ENCODE results near the gene TRIM71. TPM values are rescaled to one million over a fixed set of nuclear protein-coding genes. Genes with fewer than 3 reads are reported as not detected.
A peak's percentile ranks its signal among the peaks of the same experiment; 100 is the strongest.
"Not testable (repeated sequence)": the region's sequence is repeated elsewhere in the genome, so short reads cannot be mapped to it uniquely, and the experiment has no call there.

The TRIM71 gene
- total RNA-seq (0.09 TPM), polyA plus RNA-seq (0.09 TPM)
- long read RNA-seq, donor 1 = 0 reads
- long read RNA-seq, donor 2 = 0 reads
- long read RNA-seq, donor 3 = 0 reads
- long read RNA-seq, donor 4 = 0 reads
- long read RNA-seq, donor 5 = 0 reads
- long read RNA-seq, donor 6 = 0 reads
- long read RNA-seq, donor 7 = 0 reads
- long read RNA-seq, donor 8 = 0 reads
- long read RNA-seq, donor 9 = 0 reads
- long read RNA-seq, donor 10 = 0 reads

DNA sequence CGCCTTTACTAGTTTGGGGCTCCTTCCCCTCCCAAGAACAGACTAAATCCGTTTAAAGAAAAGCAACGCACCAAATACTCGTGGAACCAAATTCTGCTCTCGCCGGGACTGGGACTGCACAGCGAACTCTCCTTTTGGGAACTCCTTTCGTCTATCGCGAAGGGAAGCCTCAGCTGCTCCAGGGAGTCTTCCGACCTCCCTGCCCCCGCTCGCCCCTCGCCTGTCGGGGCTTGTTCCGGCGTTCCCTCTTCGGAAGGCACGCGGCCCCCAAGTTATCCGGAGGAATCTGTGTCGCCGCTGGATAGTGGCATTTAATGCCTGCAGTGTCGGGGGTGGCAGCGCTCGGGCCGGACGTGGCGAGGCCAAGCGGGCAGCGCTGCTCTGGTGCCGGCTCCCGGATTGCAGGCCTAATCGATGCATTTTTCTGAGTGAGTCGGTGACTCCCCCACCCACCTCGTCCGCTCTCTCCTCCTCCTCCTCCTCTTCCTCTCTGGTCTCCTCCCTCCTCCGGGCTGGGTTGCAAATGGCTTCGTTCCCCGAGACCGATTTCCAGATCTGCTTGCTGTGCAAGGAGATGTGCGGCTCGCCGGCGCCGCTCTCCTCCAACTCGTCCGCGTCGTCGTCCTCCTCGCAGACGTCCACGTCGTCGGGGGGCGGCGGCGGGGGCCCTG is at the start of gene TRIM71:
Gene TRIM71, plus strand, starts transcription at position 440 of the 671 bp plus-strand sequence. Its CDS starts 84 bp downstream, at position 524.
- 1% methylated on average over 59 of the region's 59 CpGs for WGBS
- Histone ChIP-seq H3K27ac (ENCODE audit: low read depth in 1 of 2, low read length in 1 of 2) (no peak within 1 kb of the TSS), H3K36me3 (ENCODE audit: control insufficient read depth in 2 of 2, insufficient read depth in 2 of 2, low read length in 1 of 2) (no peaks in the 10 kb centered on the region), H3K9me3 (ENCODE audit: control insufficient read depth in 2 of 2, insufficient read depth in 1 of 2, low read length in 1 of 2) (peaks cover 0 to 15% of the 10 kb centered on the region in 2 donors), H3K27me3 (ENCODE audit: control insufficient read depth in 2 of 2, insufficient read depth in 1 of 2, low read length in 1 of 2) (peaks cover 56 to 79% of the 10 kb centered on the region in 2 donors), H3K4me1 (ENCODE audit: control insufficient read depth in 2 of 2, insufficient read depth in 2 of 2, low read length in 2 of 2) (peaks cover 3 to 18% of the 10 kb centered on the region in 2 donors), H3K4me3 (ENCODE audit: low read length in 2 of 2) (peak within 1 kb of the TSS; percentile 30 to 55)
- DNase-seq (ENCODE audit: low read depth in 6 of 9, low spot score in 9 of 9) = peak in 2 of 9 donors; percentile 8 to 38

- H3K27me3 ChIP-seq (ENCODE audit: control insufficient read depth in 2 of 2, insufficient read depth in 1 of 2, low read length in 1 of 2) = peaks cover 8 to 20% of the 10 kb centered on the region in 2 donors
- peaks cover 9 to 14% of the 10 kb centered on the region in 2 donors for H3K4me1 ChIP-seq (ENCODE audit: control insufficient read depth in 2 of 2, insufficient read depth in 2 of 2, low read length in 2 of 2)
- no peak overlapping the region for H3K27ac ChIP-seq (ENCODE audit: low read depth in 1 of 2, low read length in 1 of 2)
- peaks cover 16 to 21% of the 10 kb centered on the region in 2 donors for H3K36me3 ChIP-seq (ENCODE audit: control insufficient read depth in 2 of 2, insufficient read depth in 2 of 2, low read length in 1 of 2)
- WGBS = 95% methylated on average over 4 of the region's 4 CpGs
- no peaks in the 10 kb centered on the region for H3K9me3 ChIP-seq (ENCODE audit: control insufficient read depth in 2 of 2, insufficient read depth in 1 of 2, low read length in 1 of 2)
- no peak overlapping the region for H3K4me3 ChIP-seq (ENCODE audit: low read length in 2 of 2)
- no peak for DNase-seq (ENCODE audit: low read depth in 6 of 9, low spot score in 9 of 9)
These were observed 39.4 kb upstream of the TRIM71 start for GRCh38 chr3:32778389-32778788.

DNA sequence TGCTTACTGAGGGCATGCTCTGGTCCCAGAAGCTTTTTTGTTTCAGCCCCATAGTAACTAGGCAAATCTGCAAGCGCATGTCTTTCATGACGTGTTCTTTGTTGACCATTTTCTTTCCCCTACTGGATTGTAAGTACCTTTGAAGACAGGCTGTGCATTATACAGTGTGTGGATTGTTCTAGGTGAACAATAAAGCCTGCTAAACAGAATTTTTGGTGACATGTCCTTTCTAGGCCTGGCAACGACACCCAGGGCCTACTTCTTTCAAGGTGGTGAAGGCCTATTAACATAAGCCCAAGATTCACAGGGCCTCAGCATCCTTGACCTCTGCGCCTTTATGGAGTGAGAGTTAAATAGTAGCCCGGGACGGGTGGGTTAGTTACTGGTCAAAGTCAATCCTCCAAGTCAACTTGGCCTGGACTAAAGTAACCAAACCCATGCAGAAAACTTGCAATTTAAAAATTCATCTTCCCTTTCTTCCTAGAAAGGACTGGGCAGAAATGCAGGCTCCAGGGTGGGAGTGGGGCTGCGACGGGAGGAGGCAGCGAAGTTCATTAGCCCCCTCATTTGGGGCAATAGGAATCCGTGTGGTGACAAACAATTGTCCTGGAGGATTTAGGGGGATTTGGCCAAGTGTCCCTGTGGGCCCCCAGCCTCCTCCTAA is 37.6 kb upstream of the TRIM71 start:
- 96% methylated on average over 10 of the region's 10 CpGs for WGBS
- peaks cover 8 to 20% of the 10 kb centered on the region in 2 donors for H3K27me3 ChIP-seq (ENCODE audit: control insufficient read depth in 2 of 2, insufficient read depth in 1 of 2, low read length in 1 of 2)
- H3K4me1 ChIP-seq (ENCODE audit: control insufficient read depth in 2 of 2, insufficient read depth in 2 of 2, low read length in 2 of 2) = peaks cover 9 to 14% of the 10 kb centered on the region in 2 donors

DNA sequence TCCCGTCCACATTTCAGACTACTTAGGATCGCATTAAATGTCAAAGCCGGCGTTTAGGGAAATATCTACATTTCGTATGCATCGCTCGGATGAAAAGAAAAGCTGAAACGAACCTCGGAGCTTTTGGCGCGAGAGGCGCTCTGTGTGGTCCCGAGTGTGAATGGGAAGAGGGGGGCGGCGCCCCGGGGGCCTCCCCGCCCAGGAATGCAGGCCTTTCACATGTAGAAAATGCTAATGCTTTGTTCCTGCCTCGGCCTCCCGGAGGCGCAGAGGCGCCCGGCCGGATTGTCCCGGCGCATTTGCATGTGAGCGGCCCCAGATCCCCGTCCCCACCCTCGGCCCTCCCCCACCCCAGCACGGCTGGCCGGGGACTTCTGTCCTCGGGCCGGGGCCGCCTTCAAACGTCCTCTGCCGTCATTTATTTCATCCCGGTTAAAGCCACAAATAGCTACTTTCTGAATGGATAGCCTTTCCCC is 37.0 kb upstream of the TRIM71 start:
- Histone ChIP-seq H3K27me3 (ENCODE audit: control insufficient read depth in 2 of 2, insufficient read depth in 1 of 2, low read length in 1 of 2) (peaks cover 8 to 20% of the 10 kb centered on the region in 2 donors), H3K9me3 (ENCODE audit: control insufficient read depth in 2 of 2, insufficient read depth in 1 of 2, low read length in 1 of 2) (no peaks in the 10 kb centered on the region), H3K4me1 (ENCODE audit: control insufficient read depth in 2 of 2, insufficient read depth in 2 of 2, low read length in 2 of 2) (peaks cover 9 to 14% of the 10 kb centered on the region in 2 donors), H3K36me3 (ENCODE audit: control insufficient read depth in 2 of 2, insufficient read depth in 2 of 2, low read length in 1 of 2) (peaks cover 4 to 7% of the 10 kb centered on the region in 2 donors), H3K27ac (ENCODE audit: low read depth in 1 of 2, low read length in 1 of 2) (no peak overlapping the region), H3K4me3 (ENCODE audit: low read length in 2 of 2) (peak overlapping the region; percentile 42 to 61)
- DNase-seq (ENCODE audit: low read depth in 6 of 9, low spot score in 9 of 9) = peak in 1 of 9 donors; percentile 13
- WGBS = 6% methylated on average over 36 of the region's 36 CpGs

More for the DNA sequence above, 37.6 kb upstream of the TRIM71 start:
- DNase-seq (ENCODE audit: low read depth in 6 of 9, low spot score in 9 of 9) = no peak
- Histone ChIP-seq H3K36me3 (ENCODE audit: control insufficient read depth in 2 of 2, insufficient read depth in 2 of 2, low read length in 1 of 2) (peaks cover 7 to 8% of the 10 kb centered on the region in 2 donors), H3K9me3 (ENCODE audit: control insufficient read depth in 2 of 2, insufficient read depth in 1 of 2, low read length in 1 of 2) (no peaks in the 10 kb centered on the region), H3K4me3 (ENCODE audit: low read length in 2 of 2) (no peak overlapping the region), H3K27ac (ENCODE audit: low read depth in 1 of 2, low read length in 1 of 2) (no peak overlapping the region)

DNA sequence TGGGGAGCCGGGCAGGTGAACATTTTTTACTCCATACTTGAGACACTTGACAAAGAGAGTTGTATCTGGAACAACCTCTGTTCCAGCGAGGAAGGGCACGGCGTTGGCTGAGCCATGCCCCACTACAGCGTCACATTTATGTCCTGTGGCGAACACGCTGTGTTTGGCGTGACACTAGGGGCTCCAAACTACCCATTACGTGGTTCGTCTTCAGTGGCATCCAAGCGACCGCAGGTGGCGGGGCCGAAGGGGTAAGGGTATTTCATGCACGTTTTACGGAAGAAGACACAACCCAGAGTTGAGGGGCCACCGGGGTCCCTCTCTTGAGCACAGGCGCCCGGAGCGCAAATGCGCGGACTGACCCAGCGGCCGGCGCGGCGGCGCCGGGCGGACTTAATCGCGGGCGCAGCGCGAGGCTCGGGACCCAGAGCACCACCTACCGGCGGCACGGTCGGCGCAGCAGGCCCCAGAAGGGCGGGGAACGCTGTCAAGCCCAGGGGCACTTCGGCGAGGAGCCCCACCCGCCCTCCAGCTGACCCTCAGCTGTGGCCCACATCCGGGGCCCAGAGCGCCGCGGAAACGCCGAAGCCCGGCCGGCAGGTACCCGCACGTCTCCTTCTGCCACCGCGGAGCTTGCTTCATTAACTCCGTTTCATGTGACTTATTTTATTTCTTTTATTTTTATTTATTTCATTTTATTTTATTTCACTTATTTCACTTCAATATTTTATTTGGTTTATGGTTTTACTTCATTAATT is 36.4 kb upstream of the TRIM71 start:
- peak; percentile 17 to 69 (median 34) for DNase-seq (ENCODE audit: low read depth in 6 of 9, low spot score in 9 of 9)
- no peak overlapping the region for H3K27ac ChIP-seq (ENCODE audit: low read depth in 1 of 2, low read length in 1 of 2)

DNA sequence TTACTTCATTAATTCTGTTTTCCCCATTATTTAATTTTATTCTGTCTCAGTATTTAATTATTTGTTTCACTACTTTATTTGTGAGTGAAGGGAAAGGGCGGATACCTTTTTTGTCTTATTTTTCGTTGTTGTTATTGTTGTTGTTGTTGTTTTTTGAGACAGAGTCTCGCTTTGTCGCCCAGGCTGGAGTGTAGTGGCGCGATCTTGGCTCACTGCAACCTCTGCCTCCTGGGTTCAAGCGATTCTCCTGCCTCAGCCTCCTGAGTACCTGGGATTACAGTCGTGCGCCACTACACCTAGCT is 35.9 kb upstream of the TRIM71 start:
- H3K4me3 ChIP-seq (ENCODE audit: low read length in 2 of 2); DNase-seq (ENCODE audit: low read depth in 6 of 9, low spot score in 9 of 9); H3K36me3 ChIP-seq (ENCODE audit: control insufficient read depth in 2 of 2, insufficient read depth in 2 of 2, low read length in 1 of 2); H3K9me3 ChIP-seq (ENCODE audit: control insufficient read depth in 2 of 2, insufficient read depth in 1 of 2, low read length in 1 of 2); H3K27ac ChIP-seq (ENCODE audit: low read depth in 1 of 2, low read length in 1 of 2): not testable (repeated sequence)
- WGBS = 97% methylated on average over 9 of the region's 9 CpGs
- peaks cover 9 to 14% of the 10 kb centered on the region in 2 donors for H3K4me1 ChIP-seq (ENCODE audit: control insufficient read depth in 2 of 2, insufficient read depth in 2 of 2, low read length in 2 of 2)
- H3K27me3 ChIP-seq (ENCODE audit: control insufficient read depth in 2 of 2, insufficient read depth in 1 of 2, low read length in 1 of 2) = peaks cover 8 to 20% of the 10 kb centered on the region in 2 donors

More for the DNA sequence above, 36.4 kb upstream of the TRIM71 start:
- WGBS = 2% methylated on average over 59 of the region's 59 CpGs
- Histone ChIP-seq H3K9me3 (ENCODE audit: control insufficient read depth in 2 of 2, insufficient read depth in 1 of 2, low read length in 1 of 2) (peaks cover 0 to 3% of the 10 kb centered on the region in 2 donors), H3K4me3 (ENCODE audit: low read length in 2 of 2) (peak overlapping the region; percentile 42 to 61), H3K27me3 (ENCODE audit: control insufficient read depth in 2 of 2, insufficient read depth in 1 of 2, low read length in 1 of 2) (peaks cover 8 to 20% of the 10 kb centered on the region in 2 donors), H3K36me3 (ENCODE audit: control insufficient read depth in 2 of 2, insufficient read depth in 2 of 2, low read length in 1 of 2) (peaks cover 0 to 4% of the 10 kb centered on the region in 2 donors), H3K4me1 (ENCODE audit: control insufficient read depth in 2 of 2, insufficient read depth in 2 of 2, low read length in 2 of 2) (peaks cover 9 to 14% of the 10 kb centered on the region in 2 donors)

- 97% methylated on average over 3 of the region's 3 CpGs for WGBS
These were observed 35.4 kb upstream of the TRIM71 start for GRCh38 chr3:32782407-32782806.

DNA sequence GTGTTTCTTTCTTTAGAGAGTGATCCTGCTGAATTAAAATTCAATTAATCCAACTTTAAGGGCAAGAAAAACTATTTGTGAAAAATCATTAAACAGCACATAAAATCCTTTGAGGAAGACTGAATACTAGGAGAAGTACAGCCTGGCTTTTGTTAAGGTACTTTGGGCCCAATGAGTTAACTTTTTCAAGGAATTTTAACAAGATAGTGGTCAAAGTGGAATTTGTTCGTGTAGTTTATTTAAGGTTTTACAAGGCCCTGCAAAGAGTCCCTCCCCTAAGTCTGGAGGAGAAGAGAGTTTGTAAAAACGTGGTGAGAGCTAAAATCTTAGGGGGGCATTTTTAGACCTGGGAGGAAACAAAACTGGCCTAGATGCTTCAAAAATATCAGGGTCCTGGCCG is 26.0 kb upstream of the TRIM71 start:
- no peaks in the 10 kb centered on the region for H3K9me3 ChIP-seq (ENCODE audit: control insufficient read depth in 2 of 2, insufficient read depth in 1 of 2, low read length in 1 of 2)
- no peaks in the 10 kb centered on the region for H3K36me3 ChIP-seq (ENCODE audit: control insufficient read depth in 2 of 2, insufficient read depth in 2 of 2, low read length in 1 of 2)
- WGBS = 95% methylated on average over 3 of the region's 3 CpGs
- no peaks in the 10 kb centered on the region for H3K27me3 ChIP-seq (ENCODE audit: control insufficient read depth in 2 of 2, insufficient read depth in 1 of 2, low read length in 1 of 2)
- H3K27ac ChIP-seq (ENCODE audit: low read depth in 1 of 2, low read length in 1 of 2) = no peak overlapping the region
- DNase-seq (ENCODE audit: low read depth in 6 of 9, low spot score in 9 of 9) = no peak
- H3K4me3 ChIP-seq (ENCODE audit: low read length in 2 of 2) = no peak overlapping the region
- H3K4me1 ChIP-seq (ENCODE audit: control insufficient read depth in 2 of 2, insufficient read depth in 2 of 2, low read length in 2 of 2) = no peaks in the 10 kb centered on the region

More at GRCh38 chr3:32782407-32782806, 35.4 kb upstream of the TRIM71 start:
- DNase-seq (ENCODE audit: low read depth in 6 of 9, low spot score in 9 of 9) = no peak
- no peaks in the 10 kb centered on the region for H3K36me3 ChIP-seq (ENCODE audit: control insufficient read depth in 2 of 2, insufficient read depth in 2 of 2, low read length in 1 of 2)
- peaks cover 0 to 3% of the 10 kb centered on the region in 2 donors for H3K9me3 ChIP-seq (ENCODE audit: control insufficient read depth in 2 of 2, insufficient read depth in 1 of 2, low read length in 1 of 2)
- peaks cover 9 to 14% of the 10 kb centered on the region in 2 donors for H3K4me1 ChIP-seq (ENCODE audit: control insufficient read depth in 2 of 2, insufficient read depth in 2 of 2, low read length in 2 of 2)
- H3K27me3 ChIP-seq (ENCODE audit: control insufficient read depth in 2 of 2, insufficient read depth in 1 of 2, low read length in 1 of 2) = peaks cover 8 to 20% of the 10 kb centered on the region in 2 donors
- no peak overlapping the region for H3K27ac ChIP-seq (ENCODE audit: low read depth in 1 of 2, low read length in 1 of 2)
- H3K4me3 ChIP-seq (ENCODE audit: low read length in 2 of 2) = no peak overlapping the region

Measured in thymus (tissue), 14 donors.